HFF-Myc (cell line): ENCODE measurements around the gene REPIN1.

ENCODE experiments used
- DNase-seq: peaks from one replicate; pipeline ENCODE4 v3.0.0-alpha.2; 2011; ENCODE audit warnings: low read depth; ENCODE audit errors: extremely low read depth
- H3K4me3 ChIP-seq: replicated peaks from 2 replicates; pipeline ENCODE4 v1.5.1; 2011; ENCODE audit warnings: low read depth, mild to moderate bottlenecking, control low read depth, low read length
- TF ChIP-seq, protein P1 (sequence below): IDR thresholded peaks from 2 replicates; pipeline ENCODE4 v1.5.1; 2012; ENCODE audit warnings: mild to moderate bottlenecking, low read depth, low read length, control low read depth; ENCODE audit errors: missing control alignments

Gene REPIN1

GRCh38 chr7:150330211-150330885 is 38.3 kb upstream of the REPIN1 start:
- DNase-seq: no peak
- TF ChIP-seq, protein P1, sequence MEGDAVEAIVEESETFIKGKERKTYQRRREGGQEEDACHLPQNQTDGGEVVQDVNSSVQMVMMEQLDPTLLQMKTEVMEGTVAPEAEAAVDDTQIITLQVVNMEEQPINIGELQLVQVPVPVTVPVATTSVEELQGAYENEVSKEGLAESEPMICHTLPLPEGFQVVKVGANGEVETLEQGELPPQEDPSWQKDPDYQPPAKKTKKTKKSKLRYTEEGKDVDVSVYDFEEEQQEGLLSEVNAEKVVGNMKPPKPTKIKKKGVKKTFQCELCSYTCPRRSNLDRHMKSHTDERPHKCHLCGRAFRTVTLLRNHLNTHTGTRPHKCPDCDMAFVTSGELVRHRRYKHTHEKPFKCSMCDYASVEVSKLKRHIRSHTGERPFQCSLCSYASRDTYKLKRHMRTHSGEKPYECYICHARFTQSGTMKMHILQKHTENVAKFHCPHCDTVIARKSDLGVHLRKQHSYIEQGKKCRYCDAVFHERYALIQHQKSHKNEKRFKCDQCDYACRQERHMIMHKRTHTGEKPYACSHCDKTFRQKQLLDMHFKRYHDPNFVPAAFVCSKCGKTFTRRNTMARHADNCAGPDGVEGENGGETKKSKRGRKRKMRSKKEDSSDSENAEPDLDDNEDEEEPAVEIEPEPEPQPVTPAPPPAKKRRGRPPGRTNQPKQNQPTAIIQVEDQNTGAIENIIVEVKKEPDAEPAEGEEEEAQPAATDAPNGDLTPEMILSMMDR: no peak
- H3K4me3 ChIP-seq: no peak overlapping the region

DNA sequence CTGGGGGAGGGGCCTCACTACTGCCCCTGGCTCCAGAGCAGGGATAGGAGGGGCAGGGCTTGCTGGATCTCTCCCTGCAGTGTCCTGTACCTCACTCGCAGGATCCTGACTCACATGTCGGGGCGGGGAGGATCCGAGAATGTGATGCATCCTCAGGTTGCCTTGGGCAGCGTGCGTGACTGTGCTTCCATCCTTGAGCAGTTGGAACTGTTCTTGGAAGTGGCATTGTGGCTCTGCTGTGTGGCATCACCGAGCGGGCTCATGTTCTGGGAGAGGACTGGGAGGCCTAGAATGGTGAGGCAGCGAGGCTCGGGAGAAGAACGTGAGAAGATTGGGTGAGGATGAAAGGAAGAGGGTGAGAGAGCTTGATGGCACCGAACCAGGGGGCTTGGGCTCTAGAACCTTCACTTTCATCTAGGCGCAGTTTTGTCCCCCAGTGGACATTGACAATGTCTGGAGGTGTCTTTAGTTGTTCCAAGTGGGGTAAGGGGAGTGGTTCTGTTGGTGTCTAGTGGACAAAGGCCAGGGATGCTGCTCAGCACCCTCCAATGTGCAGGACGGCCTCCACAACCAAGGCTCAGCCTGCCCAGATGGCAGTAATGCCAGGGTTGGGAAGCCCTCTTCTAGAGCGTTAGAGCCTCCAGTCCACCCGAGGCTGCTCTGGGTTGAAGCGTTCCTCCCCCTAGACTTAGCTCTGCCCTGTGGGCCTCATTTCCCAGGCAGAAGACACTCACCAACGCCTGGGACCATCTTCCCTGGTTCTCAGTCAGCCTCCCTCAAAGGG is 35.6 kb upstream of the REPIN1 start:
- no peak overlapping the region for H3K4me3 ChIP-seq
- TF ChIP-seq, protein P1: no peak
- no peak for DNase-seq

DNA sequence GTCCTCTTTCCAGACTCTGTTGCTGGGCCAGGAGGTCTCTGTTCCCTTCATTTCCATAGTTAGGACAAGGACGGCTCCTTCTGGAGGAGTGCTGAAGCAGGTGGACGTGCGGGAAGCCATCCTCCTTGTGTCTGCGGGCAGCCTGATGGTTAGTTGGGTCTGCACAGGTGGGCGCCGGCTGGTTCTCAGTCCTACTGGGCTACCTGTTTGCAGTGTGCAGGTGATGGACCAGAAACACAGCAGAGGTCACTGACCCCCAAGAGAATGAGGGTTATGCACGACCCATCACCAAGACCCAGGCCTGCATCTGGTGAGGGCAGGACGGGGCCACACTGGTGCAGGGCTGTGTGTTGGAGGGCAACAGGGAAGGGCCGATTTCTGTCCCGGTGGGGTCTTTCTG is 35.0 kb upstream of the REPIN1 start:
- no peak for DNase-seq
- H3K4me3 ChIP-seq: no peak overlapping the region
- TF ChIP-seq, protein P1: no peak

DNA sequence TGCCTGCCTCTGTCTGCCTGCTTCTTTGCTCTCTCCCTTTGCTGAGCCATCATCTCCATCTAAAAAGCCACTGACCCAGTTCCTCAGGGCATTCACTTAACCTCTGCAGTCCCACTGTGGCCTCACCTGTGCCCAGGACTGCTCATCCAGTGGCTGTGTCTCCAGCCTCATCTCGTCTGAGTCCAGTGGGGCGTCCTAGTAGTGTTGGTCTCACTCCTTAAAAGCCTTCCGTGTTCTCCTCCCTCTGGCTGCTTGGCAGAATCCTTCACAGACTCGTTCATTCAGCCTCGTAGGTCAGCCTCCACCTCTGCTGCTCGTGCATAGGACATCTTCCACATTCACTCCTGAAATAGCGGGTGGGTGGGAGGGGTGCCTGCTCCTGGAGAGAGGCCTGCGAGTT is 34.5 kb upstream of the REPIN1 start:
- H3K4me3 ChIP-seq: no peak overlapping the region
- no peak for DNase-seq
- TF ChIP-seq, protein P1: no peak

- TF ChIP-seq, protein P1: no peak
- DNase-seq: no peak
- no peak overlapping the region for H3K4me3 ChIP-seq
These were observed 33.4 kb upstream of the REPIN1 start for GRCh38 chr7:150335108-150335773.

DNA sequence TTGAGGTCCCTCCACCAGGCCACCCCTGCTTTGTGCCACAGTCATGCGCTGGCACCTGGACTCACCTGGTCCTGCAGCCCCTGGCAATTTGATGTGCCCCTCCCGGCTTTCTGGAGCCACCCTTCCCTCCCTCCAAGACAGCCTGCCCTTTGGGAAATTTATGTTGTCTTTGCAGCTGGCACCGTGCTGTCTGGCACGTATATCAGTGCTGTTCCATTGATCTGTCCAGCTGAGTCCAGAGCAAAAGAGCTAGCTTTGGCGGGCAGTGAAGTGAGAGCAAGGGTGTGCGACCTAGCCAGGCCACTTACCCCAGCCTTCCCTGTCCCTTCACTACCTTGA is 32.9 kb upstream of the REPIN1 start:
- no peak for DNase-seq
- H3K4me3 ChIP-seq: no peak overlapping the region
- TF ChIP-seq, protein P1: no peak
